ENCODE measurements around the gene ALPK1. TPM values are rescaled to one million over a fixed set of nuclear protein-coding genes. Genes with fewer than 3 reads are reported as not detected.

ALPK1 gene
- total RNA-seq, 1 donor from 2014 or later, result 4.1 TPM

GRCh38 chr4:112257098-112257497 is 40.1 kb upstream of the ALPK1 start:
- no peak for DNase-seq (ENCODE audit: low spot score)
- Mint-ChIP-seq H3K36me3 (ENCODE audit: low read depth, unreplicated experiment) (no peaks in the 10 kb centered on the region), H3K27ac (ENCODE audit: unreplicated experiment) (no peak overlapping the region), H3K4me1 (ENCODE audit: unreplicated experiment) (peaks cover 5% of the 10 kb centered on the region), H3K9me3 (ENCODE audit: unreplicated experiment) (no peaks in the 10 kb centered on the region), H3K27me3 (ENCODE audit: unreplicated experiment) (no peaks in the 10 kb centered on the region), H3K4me3 (ENCODE audit: unreplicated experiment) (no peak overlapping the region)
- no peak for TF ChIP-seq CTCF (IDR thresholded peaks at IDR 0.05; ENCODE audit: unreplicated experiment)

GRCh38 chr4:112266823-112267222 is 30.3 kb upstream of the ALPK1 start:
- H3K27ac Mint-ChIP-seq (ENCODE audit: unreplicated experiment), result no peak overlapping the region
- peaks cover 4% of the 10 kb centered on the region for H3K36me3 Mint-ChIP-seq (ENCODE audit: low read depth, unreplicated experiment)
- H3K4me1 Mint-ChIP-seq (ENCODE audit: unreplicated experiment), result peaks cover 4% of the 10 kb centered on the region
- peak; percentile 48 for TF ChIP-seq CTCF (IDR thresholded peaks at IDR 0.05; ENCODE audit: unreplicated experiment)
- H3K27me3 Mint-ChIP-seq (ENCODE audit: unreplicated experiment), result no peaks in the 10 kb centered on the region
- no peak overlapping the region for H3K4me3 Mint-ChIP-seq (ENCODE audit: unreplicated experiment)
- H3K9me3 Mint-ChIP-seq (ENCODE audit: unreplicated experiment), result no peaks in the 10 kb centered on the region
- no peak for DNase-seq (ENCODE audit: low spot score)

- no peak overlapping the region for H3K4me3 Mint-ChIP-seq (ENCODE audit: unreplicated experiment)
- no peaks in the 10 kb centered on the region for H3K27me3 Mint-ChIP-seq (ENCODE audit: unreplicated experiment)
- H3K4me1 Mint-ChIP-seq (ENCODE audit: unreplicated experiment), result peaks cover 8% of the 10 kb centered on the region
- no peak for DNase-seq (ENCODE audit: low spot score)
- no peak overlapping the region for H3K27ac Mint-ChIP-seq (ENCODE audit: unreplicated experiment)
- no peak for TF ChIP-seq CTCF (IDR thresholded peaks at IDR 0.05; ENCODE audit: unreplicated experiment)
- no peaks in the 10 kb centered on the region for H3K9me3 Mint-ChIP-seq (ENCODE audit: unreplicated experiment)
- H3K36me3 Mint-ChIP-seq (ENCODE audit: low read depth, unreplicated experiment), result peaks cover 11% of the 10 kb centered on the region
Measured at GRCh38 chr4:112270051-112270450, 27.1 kb upstream of the ALPK1 start.

- no peak overlapping the region for H3K27ac Mint-ChIP-seq (ENCODE audit: unreplicated experiment)
- peaks cover 11% of the 10 kb centered on the region for H3K36me3 Mint-ChIP-seq (ENCODE audit: low read depth, unreplicated experiment)
- peaks cover 8% of the 10 kb centered on the region for H3K4me1 Mint-ChIP-seq (ENCODE audit: unreplicated experiment)
- H3K27me3 Mint-ChIP-seq (ENCODE audit: unreplicated experiment), result no peaks in the 10 kb centered on the region
- no peak for DNase-seq (ENCODE audit: low spot score)
- H3K4me3 Mint-ChIP-seq (ENCODE audit: unreplicated experiment), result no peak overlapping the region
- no peaks in the 10 kb centered on the region for H3K9me3 Mint-ChIP-seq (ENCODE audit: unreplicated experiment)
- no peak for TF ChIP-seq CTCF (IDR thresholded peaks at IDR 0.05; ENCODE audit: unreplicated experiment)
Measured at GRCh38 chr4:112270640-112271421, 26.3 kb upstream of the ALPK1 start.

GRCh38 chr4:112272292-112272691 is 24.9 kb upstream of the ALPK1 start:
- H3K36me3 Mint-ChIP-seq (ENCODE audit: low read depth, unreplicated experiment), result peaks cover 14% of the 10 kb centered on the region
- H3K27ac Mint-ChIP-seq (ENCODE audit: unreplicated experiment), result no peak overlapping the region
- no peaks in the 10 kb centered on the region for H3K27me3 Mint-ChIP-seq (ENCODE audit: unreplicated experiment)

More at GRCh38 chr4:112272292-112272691, 24.9 kb upstream of the ALPK1 start:
- H3K9me3 Mint-ChIP-seq (ENCODE audit: unreplicated experiment), result no peaks in the 10 kb centered on the region
- no peak for TF ChIP-seq CTCF (IDR thresholded peaks at IDR 0.05; ENCODE audit: unreplicated experiment)
- DNase-seq (ENCODE audit: low spot score), result no peak
- H3K4me3 Mint-ChIP-seq (ENCODE audit: unreplicated experiment), result no peak overlapping the region
- peaks cover 8% of the 10 kb centered on the region for H3K4me1 Mint-ChIP-seq (ENCODE audit: unreplicated experiment)
